K562 (cell line): Measurements from ENCODE around the gene KCNK4. TPM values are rescaled to one million over a fixed set of nuclear protein-coding genes. Genes with fewer than 3 reads are reported as not detected.

Source experiments
- ATAC-seq: fragments of 200-7000 bp; cut with Tn5 transposase; 3 replicates; pipeline ENCODE4 v1.9.1; 2020; ENCODE audit warnings: moderate library complexity
- BruUV-seq: library from RNA; stranded (reverse); fragments of 400-500 nt; replicated peaks from 2 replicates; lab custom pipeline; 2021; lab: Mats Ljungman, UMichigan
- CTCF ChIA-PET: fragments of 300-600 bp; formaldehyde crosslinking; extraction: SDS; loops from one replicate; lab custom pipeline; 2021; ENCODE audit warnings: low intra/inter-chr PET ratio; lab: Yijun Ruan, JAX
- POLR2A ChIA-PET: fragments of 300-600, 350-650 bp; sonication (Branson Sonifier 250); formaldehyde crosslinking; extraction: SDS; loops from one replicate; lab custom pipeline; 2021; ENCODE audit warnings: antibody characterized with exemption, inconsistent platforms; lab: Yijun Ruan, JAX
- DNase-seq, 4 experiments: peaks; one replicate each; pipeline versions ENCODE4 v3.0.0 to v3.0.0-alpha.2; 2011 to 2018; ENCODE audit warnings: low spot score in 3 of 4, mixed read lengths in 3 of 4; ENCODE audit errors: extremely low read depth in 1 of 4
- FAIRE-seq: peaks from 2 replicates; lab custom pipeline; 2011; peaks lifted over from hg19 to GRCh38; lab: Jason Lieb, UNC
- H2AFZ ChIP-seq: 2 replicates; pipeline ENCODE4 v1.6.0; 2011; ENCODE audit warnings: low read depth, low read length, control low read depth, inconsistent platforms
- H3K27ac ChIP-seq: fragments of 200-600 bp; 3 replicates; pipeline ENCODE4 v1.8.0; 2011; ENCODE audit warnings: low read depth, mild to moderate bottlenecking, control low read depth, inconsistent platforms, low read length, moderate library complexity, mixed read lengths; ENCODE audit errors: extremely low read depth
- H3K27me3 ChIP-seq, 2 experiments: fragments of 300-600 bp in 1 of 2; 2 replicates in 1 of 2; 3 replicates in 1 of 2; pipeline versions ENCODE4 v1.6.0 to v1.8.0; 2011; ENCODE audit warnings: inconsistent platforms in 2 of 2, low read length in 2 of 2, mild to moderate bottlenecking in 1 of 2, mixed read lengths in 1 of 2, moderate library complexity in 1 of 2; ENCODE audit not compliant: control insufficient read depth in 2 of 2, insufficient read depth in 2 of 2
- H3K36me3 ChIP-seq: fragments of 300-600 bp; 3 replicates; pipeline ENCODE4 v1.8.0; 2011; ENCODE audit warnings: mild to moderate bottlenecking, low read length, inconsistent platforms; ENCODE audit not compliant: control insufficient read depth, insufficient read depth
- H3K4me1 ChIP-seq, 2 experiments: fragments of 200-600 bp in 1 of 2; replicated peaks in 1 of 2; 2 replicates in 1 of 2; 3 replicates in 1 of 2; pipeline versions ENCODE4 v1.5.1 to v1.8.0; 2011; ENCODE audit warnings: inconsistent platforms in 2 of 2, low read length in 2 of 2, mild to moderate bottlenecking in 1 of 2, mixed read lengths in 1 of 2, moderate library complexity in 1 of 2; ENCODE audit not compliant: control insufficient read depth in 2 of 2, insufficient read depth in 2 of 2
- H3K4me2 ChIP-seq: 2 replicates; pipeline ENCODE4 v1.6.1; 2011; ENCODE audit warnings: low read length, control low read depth, inconsistent platforms, mixed read lengths; ENCODE audit not compliant: insufficient read depth
- H3K4me3 ChIP-seq: fragments of 200-600 bp; sonication (generic), shearing (Covaris generic); 2 replicates; pipeline ENCODE4 v1.5.1; 2016; ENCODE audit warnings: control low read depth, inconsistent platforms
- H3K79me2 ChIP-seq: fragments of 200-600 bp; 3 replicates; pipeline ENCODE4 v1.8.0; 2011; ENCODE audit warnings: low read length, inconsistent platforms; ENCODE audit not compliant: control insufficient read depth, insufficient read depth
- H3K9ac ChIP-seq, 2 experiments: 2 replicates each; pipeline versions ENCODE4 v1.6.0 to v1.6.1; 2011; ENCODE audit warnings: low read depth in 2 of 2, low read length in 2 of 2, control low read depth in 1 of 2, inconsistent platforms in 1 of 2, mild to moderate bottlenecking in 1 of 2, mixed read lengths in 1 of 2; ENCODE audit not compliant: insufficient read depth in 1 of 2
- H3K9me1 ChIP-seq: one replicate; pipeline ENCODE4 v1.6.0; 2011; ENCODE audit warnings: inconsistent platforms, mild to moderate bottlenecking, low read length, moderate library complexity; ENCODE audit not compliant: control insufficient read depth, insufficient read depth
- H3K9me3 ChIP-seq: replicated peaks from 2 replicates; pipeline ENCODE4 v1.5.1; 2011; ENCODE audit warnings: low read depth, low read length, inconsistent platforms; ENCODE audit not compliant: control insufficient read depth, insufficient read depth
- H4K20me1 ChIP-seq: replicated peaks from 2 replicates; pipeline ENCODE4 v1.6.1; 2011; ENCODE audit warnings: low read length, inconsistent platforms, mixed read lengths; ENCODE audit not compliant: control insufficient read depth, insufficient read depth
- POLR2G ChIP-seq: fragments of 200-400 bp; formaldehyde crosslinking; IDR thresholded peaks from 2 replicates; pipeline ENCODE4 v1.6.1; 2017; ENCODE audit warnings: low read depth, mild to moderate bottlenecking, antibody characterized with exemption, low read length, moderate library complexity
- TAF9B ChIP-seq: fragments of 450-650 bp; IDR thresholded peaks from 2 replicates; pipeline ENCODE4 v1.6.1; 2018; ENCODE audit warnings: mild to moderate bottlenecking; ENCODE audit not compliant: partially characterized antibody
- TRIM28 ChIP-seq: fragments of 450-650 bp; IDR thresholded peaks from 2 replicates; pipeline ENCODE4 v1.6.1; 2017
- ZBTB1 ChIP-seq: sonication (generic); formaldehyde crosslinking; IDR thresholded peaks from 2 replicates; pipeline ENCODE4 v1.8.1; 2023; ENCODE audit warnings: missing genetic modification reagents, low read depth, mild to moderate bottlenecking, borderline replicate concordance
- WGBS: fragments of 100-300 bp; shearing (Covaris generic); methylation state at CpG from one replicate; pipeline ENCODE4 v1.1.6; 2016; ENCODE audit warnings: low coverage, mixed read lengths; ENCODE audit not compliant: insufficient coverage; ENCODE audit errors: missing lambda C conversion rate; 5-methylcytosine and 5-hydroxymethylcytosine counted together
- in situ Hi-C: fragments of 300-500 bp; cut with MboI; formaldehyde crosslinking; loops from 4 replicates; pipeline ENCODE4 v1.15.0; 2018; ENCODE audit warnings: inconsistent platforms, mixed read lengths
- intact Hi-C: fragments of 100-400 bp; cut with micrococcal nuclease; formaldehyde crosslinking; loops from 2 replicates; pipeline ENCODE4 v1.14.2; 2022
- polyA plus RNA-seq, 8 experiments: library from polyadenylated mRNA; depleted of rRNA in 4 of 8; stranded (reverse) in 5 of 8; unstranded in 3 of 8; fragments of >200 nt; fragmentation: Nextera tagmentation in 2 of 8; fragmentation: Illumina TruSeq in 1 of 8; extraction: Ambion mirVana in 2 of 8; extraction: Trizol in 1 of 8; gene quantifications; 2 replicates each; pipeline versions ENCODE4 v1.2.1 to v1.2.3, GENCODE V29; 2011 to 2014; ENCODE audit warnings: inconsistent platforms in 1 of 8, missing spikeins in 1 of 8
- total RNA-seq, 7 experiments: library from RNA; depleted of rRNA in 6 of 7; stranded (reverse); fragments of >200 nt in 6 of 7; fragmentation: Illumina TruSeq in 2 of 7; extraction: Trizol in 2 of 7; gene quantifications; 2 replicates each; pipeline versions ENCODE4 v1.2.1 to v1.2.3, GENCODE V29; 2011 to 2021; ENCODE audit warnings: low replicate concordance in 1 of 7
- TF ChIP-seq, protein P1 (sequence below), 3 experiments: fragments of 200-800 bp in 1 of 3; sonication (Bioruptor generic) in 1 of 3; sonication (generic) in 1 of 3; formaldehyde crosslinking in 1 of 3; IDR thresholded peaks; 2 replicates each; pipeline versions ENCODE4 v1.6.1 to v1.8.0; 2016 to 2022; ENCODE audit warnings: mild to moderate bottlenecking in 2 of 3, missing compliant biosample characterization in 2 of 3, missing genetic modification characterization in 2 of 3, missing genetic modification reagents in 1 of 3

KCNK4 gene
- total and polyA plus RNA-seq, 9 of the 15 experiments (the other 6 are each of a cell fraction or from before 2014, with no cell fraction given) = not detected

DNA sequence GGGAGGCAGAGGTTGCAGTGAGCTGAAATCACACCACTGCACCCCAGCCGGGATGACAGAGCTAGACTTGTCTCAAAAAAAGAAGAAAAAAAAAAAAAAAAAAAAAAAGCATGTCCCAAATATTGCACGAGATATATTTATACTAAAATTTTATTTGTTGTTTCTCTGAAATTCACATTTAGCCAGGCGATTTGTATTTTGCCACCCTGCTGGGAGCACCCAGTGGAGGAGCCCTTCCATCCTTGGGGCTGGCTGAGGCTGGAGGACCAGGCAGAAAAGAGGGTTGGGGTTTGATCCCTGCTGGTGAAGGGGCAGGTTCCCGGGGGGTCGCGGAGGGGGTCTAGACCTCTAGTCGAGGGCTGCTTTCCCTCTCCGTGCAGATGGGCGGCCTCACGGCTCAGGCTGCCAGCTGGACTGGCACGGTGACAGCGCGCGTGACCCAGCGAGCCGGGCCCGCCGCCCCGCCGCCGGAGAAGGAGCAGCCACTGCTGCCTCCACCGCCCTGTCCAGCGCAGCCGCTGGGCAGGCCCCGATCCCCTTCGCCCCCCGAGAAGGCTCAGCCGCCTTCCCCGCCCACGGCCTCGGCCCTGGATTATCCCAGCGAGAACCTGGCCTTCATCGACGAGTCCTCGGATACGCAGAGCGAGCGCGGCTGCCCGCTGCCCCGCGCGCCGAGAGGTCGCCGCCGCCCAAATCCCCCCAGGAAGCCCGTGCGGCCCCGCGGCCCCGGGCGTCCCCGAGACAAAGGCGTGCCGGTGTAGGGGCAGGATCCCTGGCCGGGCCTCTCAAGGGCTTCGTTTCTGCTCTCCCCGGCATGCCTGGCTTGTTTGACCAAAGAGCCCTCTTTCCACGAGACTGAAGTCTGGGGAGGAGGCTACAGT is 8.1 kb downstream of the KCNK4 start:
- H3K4me3 ChIP-seq = no peak overlapping the region
- in situ Hi-C loops (no loop called here), intact Hi-C loops (no loop called here)
- peaks cover 34 to 36% of the 10 kb centered on the region in 2 experiments for H3K27me3 ChIP-seq
- H3K4me2 ChIP-seq = no peak overlapping the region
- POLR2A ChIA-PET = interaction anchor here (0.7 kb wide), 1 partner anchor 103 kb away, joined by 3 read pairs; no protein-coding TSS in a partner anchor
- WGBS = 56% methylated on average over 21 of the region's 60 CpGs
- H4K20me1 ChIP-seq = no peaks in the 10 kb centered on the region; the same call in 1 of the 2 replicates
- no peak overlapping the region for H3K27ac ChIP-seq
- no peak overlapping the region for H3K9ac ChIP-seq
- FAIRE-seq (no peak), DNase-seq (no peak), ATAC-seq (no peak)
- H3K9me1 ChIP-seq = no peaks in the 10 kb centered on the region
- no TSS peak for BruUV-seq
- H3K9me3 ChIP-seq = no peaks in the 10 kb centered on the region
- CTCF ChIA-PET = no interaction called here
- H3K36me3 ChIP-seq = no peaks in the 10 kb centered on the region
- peaks cover 15 to 48% of the 10 kb centered on the region in 2 experiments for H3K4me1 ChIP-seq
- H2AFZ ChIP-seq = no peak overlapping the region
- no peaks in the 10 kb centered on the region for H3K79me2 ChIP-seq
- TF ChIP-seq, protein P1, sequence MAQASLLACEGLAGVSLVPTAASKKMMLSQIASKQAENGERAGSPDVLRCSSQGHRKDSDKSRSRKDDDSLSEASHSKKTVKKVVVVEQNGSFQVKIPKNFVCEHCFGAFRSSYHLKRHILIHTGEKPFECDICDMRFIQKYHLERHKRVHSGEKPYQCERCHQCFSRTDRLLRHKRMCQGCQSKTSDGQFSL (CRISPR knock-in tag; IDR thresholded peaks at IDR 0.05) = no peak
- TF ChIP-seq, protein P1 (tag; IDR thresholded peaks at IDR 0.05) = no peak
- TF ChIP-seq POLR2G (no peak; the same call in 1 of the 2 replicates), TAF9B (no peak), ZBTB1 (CRISPR knock-in tag) (no peak), TRIM28 (no peak)
